Stimulated activated CD4-positive, alpha-beta T cell treated with anti-CD3 and anti-CD28 coated beads, Interleukin-1b, Interleukin-23, amount 100 ng/mL, for 1 hour (primary cell): Measurements from ENCODE around the gene HRK.

Experiments used
- DNase-seq, 2 donors: peaks; one replicate each; pipeline ENCODE4 v3.0.0-alpha.2; 2020; ENCODE audit warnings: low read depth in 2 of 2

The HRK gene

DNA sequence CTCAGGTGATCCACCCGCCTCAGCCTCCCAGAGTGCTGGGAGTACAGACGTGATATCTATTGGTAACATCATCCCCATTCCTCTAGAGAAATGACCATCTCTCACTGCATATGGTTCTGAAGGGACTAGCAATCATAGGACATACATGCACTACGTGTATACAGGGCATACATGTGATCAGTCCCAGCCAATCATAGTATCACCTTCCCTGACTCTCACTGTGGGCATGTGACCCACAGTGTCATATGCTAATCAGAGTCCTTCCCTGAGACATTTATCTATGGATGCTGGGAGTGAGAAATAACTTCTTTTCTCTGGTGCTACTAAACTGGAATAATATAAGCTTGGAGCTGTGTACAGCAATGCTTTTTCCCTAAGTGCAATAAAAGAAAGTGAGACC, 17.4 kb upstream of the HRK start:
- no peak for DNase-seq

DNA sequence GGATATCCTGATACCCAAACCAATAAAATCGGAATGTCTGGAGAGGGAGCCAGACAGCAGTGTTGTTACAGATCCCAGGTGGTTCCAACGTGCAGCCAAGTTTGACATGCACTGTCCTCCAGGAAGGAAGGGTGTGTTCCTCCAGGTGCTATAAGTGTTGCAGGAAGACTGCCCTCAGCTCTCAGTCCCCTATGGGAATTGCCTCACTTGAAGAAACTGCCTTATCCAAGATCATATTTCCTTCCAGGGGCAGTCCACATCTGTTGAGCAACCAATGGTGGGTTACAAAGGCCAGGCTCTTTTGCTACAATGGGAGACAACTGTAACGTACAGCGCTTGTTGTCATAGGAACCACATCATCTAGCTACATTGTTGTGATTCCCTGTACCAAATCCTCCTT, 16.2 kb upstream of the HRK start:
- DNase-seq = no peak

DNA sequence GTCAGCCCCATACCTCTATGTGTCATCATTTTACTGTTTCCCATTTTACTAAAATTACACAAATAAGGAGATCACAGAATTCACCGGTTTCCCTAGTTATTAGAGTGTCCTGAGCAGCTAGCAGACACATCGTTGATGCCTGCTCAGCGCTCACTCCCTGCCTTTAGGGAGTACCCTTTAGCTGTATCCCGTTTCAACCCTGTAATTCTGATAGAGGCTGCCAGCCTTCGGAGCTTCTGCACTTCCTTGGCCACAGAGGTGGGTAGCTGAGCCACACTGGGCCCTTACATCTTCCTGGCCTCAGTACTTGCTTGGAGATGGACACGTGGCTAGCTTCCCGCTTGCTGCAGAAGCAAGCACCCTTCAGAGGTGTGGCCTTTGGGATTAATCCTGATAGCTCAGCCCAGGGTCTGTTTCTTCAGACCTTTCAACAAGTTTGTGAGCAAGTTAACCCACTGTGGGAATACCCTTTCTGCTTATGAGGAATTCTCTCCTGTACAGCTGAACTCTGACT, 15.2 kb upstream of the HRK start:
- DNase-seq = no peak

DNA sequence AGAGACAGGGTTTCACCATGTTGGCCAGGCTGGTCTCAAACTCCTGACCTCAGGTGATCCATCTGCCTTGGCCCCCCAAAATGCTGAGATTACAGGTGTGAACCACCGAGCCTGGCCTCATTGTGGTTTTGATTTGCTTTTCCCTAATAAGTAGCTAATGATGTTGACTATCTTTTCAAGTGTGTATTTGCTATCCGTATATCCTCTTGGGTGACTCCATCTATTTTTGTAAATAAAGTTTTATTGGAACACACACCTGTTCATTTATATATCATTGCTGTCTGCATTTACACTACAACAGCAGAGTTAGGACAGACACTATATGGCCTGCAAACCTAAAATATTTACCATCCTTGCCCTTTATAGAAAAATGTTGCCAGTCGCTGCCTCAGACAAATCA, 13.7 kb upstream of the HRK start:
- no peak for DNase-seq

DNA sequence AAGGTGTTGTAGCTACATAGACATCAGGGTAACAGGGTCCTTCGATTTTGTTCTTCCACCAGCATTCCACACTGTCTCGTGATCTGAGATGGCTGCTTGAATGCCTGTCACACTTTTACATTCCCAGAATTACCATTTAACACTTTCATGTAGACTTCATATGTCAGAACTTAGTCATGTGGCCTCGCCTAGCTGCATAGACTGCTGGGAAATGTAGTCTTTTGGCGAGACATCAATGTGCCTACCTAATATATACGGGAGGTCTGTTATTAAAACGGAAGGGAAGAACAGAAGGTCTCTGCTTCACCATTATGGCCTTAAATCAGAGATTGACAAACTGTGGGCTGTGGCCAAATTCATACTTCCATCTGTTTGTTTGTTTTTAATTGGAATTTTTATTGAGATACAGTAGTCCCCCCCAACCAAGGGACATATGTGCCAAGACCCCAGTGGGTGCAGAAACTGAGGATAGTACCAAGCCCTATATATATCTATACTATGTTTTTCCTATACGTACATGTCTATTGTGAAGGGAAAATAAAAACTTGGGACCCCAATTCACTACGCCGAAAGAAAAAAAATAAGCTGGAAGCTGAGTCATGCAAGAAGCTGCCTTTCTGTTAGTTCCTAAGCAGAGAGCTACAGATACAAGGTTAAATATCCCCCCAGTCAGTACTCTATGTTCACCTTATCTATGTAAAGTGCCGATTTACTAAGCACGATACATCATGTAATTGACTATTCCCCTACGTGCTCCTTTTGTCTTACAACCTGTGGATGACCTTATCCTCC, 11.3 kb upstream of the HRK start:
- no peak for DNase-seq

DNA sequence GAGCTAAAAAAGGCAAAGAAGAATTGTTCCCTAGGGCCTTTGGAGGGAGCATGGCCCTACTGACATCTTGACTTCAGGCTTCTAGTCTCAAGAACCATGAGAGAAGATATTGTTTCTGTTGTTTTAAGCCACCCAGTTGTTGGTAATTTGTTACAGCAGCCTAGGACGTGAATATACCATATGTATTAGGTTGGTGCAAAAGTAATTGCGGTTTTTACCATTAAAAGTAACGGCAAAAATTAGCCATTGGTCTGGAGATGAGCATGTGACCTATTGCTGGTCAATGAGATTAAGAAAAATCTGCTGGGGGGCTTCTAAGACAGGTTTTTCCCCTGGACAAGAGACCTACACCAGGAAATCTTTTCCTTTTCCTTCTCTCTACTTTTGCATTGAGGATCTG, 9.8 kb upstream of the HRK start:
- no peak for DNase-seq

DNA sequence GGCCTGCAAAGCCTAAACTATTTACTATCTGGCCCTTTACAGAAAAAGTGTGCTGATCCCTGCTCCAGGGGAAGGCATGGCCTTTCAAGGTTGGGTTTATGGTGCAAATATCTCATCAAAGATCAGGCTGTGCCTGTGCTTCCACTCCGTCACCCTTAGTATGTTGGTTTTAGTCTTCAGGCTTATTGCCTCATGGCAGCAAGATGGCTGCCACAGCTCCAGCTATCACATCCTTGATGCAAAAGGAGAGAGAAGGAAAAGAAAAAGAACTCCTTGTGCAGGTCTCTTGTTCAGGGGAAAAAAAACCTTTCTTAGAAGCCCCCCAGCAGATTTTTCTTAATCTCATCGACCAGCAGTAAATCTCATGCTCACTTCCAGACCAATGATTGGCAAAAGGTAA, 9.1 kb upstream of the HRK start:
- DNase-seq = no peak

DNA sequence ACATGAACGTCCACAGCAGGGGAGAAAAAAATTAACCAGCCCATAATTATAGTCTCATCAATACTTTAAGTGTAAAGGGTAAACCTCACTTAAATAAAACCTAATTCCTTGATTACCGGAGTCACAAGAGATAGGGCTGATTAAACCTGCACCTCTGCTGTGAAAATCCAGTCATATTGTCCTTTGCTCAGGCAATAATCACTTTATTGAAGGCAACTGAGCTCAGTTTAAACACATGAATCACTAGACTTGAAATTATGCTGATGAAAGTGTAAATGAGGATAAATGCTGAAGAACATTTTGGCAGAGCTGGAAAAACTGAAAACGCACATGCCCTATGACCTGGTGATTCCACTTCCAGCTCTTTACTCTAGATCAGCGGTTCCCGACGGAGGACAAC, 6.7 kb upstream of the HRK start:
- DNase-seq = no peak

DNA sequence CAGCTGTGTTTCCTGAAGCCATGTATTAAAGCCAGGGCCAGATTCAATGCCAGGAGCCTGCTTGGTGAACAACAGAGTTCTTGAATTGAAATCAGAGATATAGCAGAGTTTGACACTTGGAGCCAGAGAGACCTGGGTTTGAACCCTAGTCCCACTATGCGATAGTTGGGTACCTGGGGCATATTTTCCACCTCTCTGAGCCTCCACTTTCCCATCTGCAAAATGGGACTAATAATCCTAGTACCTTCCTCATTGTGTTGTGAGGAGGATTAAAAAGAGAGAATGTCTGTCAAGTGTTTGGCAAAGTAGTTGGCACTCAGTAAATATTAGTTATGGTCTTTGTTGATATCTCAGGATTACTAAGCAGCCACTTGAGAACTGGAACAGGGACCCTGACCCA, 6.0 kb upstream of the HRK start:
- no peak for DNase-seq

DNA sequence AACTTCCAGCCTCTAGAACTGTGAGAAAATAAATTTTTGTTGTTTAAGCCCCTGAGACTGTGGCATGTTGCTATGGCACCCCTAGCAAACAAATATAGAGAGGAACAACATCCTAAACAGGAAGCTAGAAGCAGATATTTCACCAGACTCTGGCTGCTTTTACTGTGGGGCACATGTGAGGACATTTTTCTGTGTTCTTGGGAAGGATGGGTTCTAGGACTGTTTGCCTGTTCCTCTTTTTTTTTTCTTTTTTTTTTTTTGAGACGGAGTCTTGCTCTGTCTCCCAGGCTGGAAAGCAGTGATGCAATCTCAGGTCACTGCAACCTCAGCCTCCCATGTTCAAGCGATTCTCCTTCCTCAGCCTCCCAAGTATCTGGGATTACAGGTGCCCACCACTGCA, 4.2 kb upstream of the HRK start:
- DNase-seq = no peak

DNA sequence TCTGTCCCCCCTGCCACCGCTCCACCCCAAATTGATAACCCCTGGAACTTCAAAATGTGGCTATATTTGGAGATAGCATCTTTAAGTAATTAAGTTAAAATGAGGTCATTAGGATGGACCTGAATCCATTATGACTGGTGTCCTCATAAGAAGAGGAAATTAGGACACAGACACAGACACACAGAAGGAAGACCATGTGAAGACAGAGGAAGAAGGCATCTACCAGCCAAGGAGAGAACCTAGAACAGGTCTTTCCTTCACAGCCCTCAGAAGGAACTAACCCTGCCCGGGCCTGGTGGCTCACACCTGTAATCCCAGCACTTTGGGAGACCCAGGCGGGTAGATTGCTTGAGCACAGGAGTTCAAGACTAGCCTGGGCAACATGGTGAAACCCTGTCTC, 3.6 kb upstream of the HRK start:
- no peak for DNase-seq

DNA sequence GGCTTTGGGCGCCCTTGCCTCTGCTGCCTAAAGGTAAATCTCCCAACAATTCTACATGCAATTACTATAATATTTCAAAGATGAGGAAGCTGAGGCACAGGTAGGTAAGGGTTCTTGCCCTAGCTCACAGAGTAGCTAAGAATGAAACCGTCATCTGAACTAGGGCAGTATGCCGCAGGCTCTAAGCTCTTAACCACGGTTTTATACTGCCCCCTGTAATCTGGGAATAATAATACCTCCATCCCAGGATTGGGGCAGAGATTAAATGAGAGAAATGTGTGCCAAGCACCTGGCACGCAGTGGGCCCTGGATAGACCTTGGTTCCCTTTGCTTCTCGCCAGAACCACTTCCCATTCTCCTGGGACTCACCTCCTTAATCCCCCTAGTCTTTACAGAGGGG, 1.5 kb upstream of the HRK start:
- no peak for DNase-seq

DNA sequence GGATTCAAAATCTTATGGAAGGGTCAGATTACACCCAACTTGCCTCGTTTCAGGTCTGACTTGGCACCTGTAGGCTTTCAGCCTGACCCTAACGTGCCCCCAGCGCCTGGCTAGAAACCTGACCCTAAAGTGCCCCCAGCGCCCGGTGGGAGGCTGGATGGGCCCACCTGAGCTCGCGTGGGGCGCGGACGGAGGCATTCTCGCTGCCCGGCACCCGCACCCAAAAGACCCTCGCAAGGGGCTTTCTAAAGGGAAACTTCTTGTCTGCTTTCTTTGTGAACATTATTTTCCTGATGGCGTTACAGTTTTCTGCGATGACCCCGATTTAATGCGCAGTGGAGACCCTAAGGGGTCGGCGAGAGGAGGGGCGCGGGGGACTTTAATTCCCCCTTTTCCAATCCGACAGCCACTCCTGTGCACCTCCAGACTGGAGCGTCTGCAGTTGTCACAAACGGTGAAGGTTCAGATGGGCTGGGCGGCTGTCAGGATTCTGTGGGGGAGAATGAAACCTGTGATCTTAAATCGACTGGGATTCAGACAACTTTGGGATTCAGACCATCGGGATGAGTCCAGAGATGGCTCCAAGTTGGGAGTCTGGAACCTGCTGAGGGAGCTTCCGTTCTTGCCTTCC, 751 bp upstream of the HRK start:
- no peak for DNase-seq

DNA sequence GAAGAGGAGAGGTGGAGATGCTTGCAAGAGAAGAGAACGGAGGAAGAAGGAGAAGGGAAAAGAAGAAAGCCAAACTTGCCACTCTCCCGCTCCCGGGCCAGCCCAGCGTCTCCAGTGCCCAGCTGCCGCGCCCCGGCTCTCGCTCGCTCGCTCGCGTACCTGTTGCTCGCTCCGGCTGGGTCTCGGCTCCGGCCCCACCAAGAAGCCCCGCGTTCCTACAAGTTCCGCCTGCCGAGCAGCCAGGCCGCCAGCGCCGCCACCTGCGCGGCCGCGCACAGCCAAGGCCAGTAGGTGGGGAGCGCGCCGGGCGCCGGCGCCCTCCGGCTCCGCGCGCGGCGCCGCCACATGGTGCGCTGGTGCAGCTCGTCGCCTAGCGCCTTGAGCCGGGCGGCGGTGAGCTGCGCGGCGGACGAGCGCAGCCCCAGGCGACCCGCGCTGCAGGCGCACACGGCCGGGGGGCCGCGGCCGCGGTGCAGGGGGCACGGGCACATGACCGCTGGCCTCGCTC, 370 bp downstream of the HRK start:
- DNase-seq = no peak

DNA sequence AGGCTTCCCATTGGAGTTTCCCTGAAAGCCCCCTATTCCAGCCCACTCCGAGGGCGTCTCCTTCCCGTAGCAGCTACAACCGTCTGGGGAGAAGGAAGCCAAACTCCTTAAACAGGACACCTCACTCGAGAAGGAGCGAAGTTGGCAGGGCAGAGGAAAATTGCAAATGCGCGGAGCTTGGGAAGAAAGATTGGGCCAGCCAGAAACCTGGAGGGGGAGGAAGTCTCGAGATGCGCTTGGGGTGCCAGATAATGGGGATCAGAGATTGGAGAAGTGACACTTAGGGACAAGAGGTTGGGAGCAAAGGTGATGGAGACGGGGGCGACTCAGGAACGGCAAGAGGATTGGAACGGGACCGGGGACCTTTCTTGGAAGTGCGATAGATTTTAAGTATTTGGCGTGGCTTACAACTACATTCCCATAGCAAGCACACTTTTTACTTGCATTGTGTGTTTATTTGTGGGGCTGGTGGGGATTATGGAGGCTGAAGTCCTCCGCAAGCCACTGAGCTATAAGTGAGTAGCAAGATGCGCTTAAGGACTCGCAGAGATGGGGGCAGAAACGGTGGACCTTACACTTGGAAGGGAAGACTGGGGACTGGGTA, 926 bp downstream of the HRK start:
- no peak for DNase-seq

DNA sequence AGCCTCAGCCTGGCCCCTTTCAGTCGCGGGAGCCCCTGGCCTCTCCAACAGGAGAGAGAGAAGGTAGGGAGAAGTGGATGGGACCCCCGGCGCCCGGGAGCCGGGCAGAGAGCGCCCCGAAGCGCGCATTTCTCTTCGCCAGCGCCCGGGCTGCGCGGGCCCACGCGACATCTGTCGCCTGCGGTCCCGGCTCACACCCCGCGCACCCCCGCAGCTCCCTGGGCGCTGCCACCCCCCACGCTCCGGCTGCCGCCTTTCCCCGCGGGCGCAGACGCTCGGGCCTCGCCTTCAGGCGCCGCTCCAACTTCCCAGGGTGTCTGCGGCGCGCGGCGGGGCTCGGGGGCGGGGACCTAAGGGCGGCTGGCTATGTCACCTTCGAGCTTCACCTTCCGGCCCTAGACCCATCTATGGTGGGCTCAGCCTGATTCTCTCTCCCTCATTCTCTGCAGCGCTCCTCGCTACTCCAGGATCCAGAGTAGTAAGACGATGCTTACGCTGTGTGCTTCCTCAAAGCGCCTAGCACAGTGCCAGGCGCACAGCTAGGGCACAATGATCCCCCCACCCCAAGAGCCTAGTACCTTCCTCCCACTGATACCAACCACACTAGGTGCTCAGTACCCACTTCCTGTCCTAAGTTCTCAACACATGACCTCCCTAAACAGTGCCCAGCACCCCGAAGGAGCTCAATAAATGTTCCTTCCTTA, 1.6 kb downstream of the HRK start:
- no peak for DNase-seq

DNA sequence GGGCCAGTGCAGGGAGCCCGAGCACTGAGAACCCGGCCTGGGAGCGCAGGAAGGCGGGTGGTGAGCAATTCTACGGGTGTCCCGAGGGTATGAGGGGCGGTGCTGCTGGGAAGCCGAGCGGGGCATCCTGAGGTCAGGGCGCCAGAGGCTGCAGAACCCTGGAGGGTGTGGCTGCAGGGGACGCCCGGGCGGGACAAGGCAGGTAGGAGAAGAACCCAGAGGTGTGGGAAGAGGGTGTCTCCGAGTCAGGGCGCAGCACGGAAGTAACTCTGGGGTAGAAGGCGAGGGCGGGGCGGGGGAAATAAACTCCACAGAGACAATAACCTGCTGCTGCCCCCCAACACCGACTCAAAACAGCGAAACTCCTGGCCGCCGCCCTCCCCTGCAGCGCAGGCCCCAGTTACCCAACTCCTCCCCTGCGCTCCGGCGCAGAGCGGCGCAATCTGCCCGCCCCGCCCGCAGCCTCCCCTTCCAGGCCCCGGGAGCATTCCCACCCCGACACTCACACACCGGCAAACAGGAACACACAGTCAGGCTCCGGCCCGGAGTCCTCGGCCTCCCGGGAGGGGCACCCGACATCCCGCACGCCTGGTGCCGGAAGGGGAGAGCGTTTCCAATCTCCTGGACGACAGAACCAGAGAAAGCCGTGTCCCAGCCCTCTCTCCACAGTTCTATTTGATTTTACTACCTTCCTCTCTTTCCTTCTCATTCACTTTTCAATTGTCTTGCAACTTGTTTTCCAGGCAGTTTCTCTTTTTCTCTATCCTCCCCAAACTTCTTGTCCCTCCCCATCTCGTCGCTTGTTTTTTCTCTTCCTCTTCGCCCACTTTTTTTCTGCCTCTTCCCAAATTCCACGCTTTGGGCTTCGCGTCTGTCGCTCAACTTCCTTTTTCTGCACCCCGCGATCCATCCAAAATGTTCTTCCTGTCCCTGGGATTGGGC, 2.4 kb downstream of the HRK start:
- DNase-seq = no peak

DNA sequence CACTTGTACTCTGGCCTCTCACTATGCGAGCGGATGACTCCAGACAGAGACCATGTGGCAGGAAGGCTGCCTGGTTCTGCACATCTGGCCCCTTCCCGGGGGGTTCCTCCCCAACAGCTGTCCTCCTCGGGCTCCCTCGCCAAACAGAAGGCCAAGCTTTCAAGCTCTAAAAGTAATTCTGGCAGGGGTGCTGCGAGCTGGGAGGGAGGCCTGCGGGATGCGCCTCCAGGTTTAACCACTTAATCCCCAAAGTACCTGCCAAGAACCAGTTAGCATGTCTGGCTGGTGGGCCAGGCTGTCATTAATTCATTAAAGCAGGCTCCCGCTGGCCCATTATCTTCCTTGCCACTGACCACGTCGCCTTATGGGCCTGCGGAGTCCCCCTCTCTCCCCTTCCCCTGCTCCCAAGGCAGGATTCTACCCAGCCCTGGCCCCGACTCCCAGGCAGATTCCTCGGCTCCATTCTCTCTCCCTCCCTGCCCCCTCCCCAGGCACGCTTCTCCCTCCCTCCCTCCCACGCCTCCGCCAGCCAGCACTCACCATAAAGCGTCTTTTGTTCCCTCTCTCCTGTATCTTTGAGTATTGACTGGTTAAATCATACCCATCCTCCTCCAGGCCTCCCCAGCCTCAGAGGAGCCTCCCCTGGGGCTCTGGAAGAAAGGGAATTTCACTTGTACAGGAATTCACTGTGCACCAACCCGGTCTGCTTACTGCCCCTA, 4.9 kb downstream of the HRK start:
- no peak for DNase-seq

DNA sequence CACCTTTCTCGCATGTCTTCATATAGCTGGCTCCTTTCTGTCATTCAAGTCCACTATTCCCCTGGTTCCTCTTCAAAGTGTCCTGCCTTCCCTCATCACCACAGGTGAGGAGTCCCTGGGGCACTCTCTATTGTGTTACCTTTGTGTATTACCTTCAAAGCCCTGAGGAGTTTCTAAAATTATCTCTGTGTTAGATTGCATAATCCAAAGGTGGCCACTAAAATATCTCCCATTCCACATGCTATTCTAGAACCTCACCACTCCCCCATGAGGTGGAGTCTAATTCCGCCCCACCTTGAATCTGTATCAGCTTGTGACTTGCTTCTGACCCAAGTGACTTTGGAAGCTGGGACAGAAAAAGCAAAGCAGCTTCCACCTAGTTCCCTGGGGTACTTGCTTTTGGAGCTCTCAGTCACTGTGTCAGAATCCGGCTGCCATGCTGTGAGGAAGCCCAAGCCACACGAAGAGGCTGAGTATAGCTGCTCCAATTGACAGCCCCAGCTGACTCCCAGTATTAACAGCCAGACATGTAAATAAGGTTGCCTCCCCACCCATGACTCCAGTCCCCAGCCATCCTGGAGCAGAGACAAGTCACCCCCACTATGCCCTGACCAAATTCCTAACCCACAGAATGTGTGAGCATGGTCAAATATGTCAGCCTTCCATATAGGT, 6.8 kb downstream of the HRK start:
- DNase-seq = no peak

DNA sequence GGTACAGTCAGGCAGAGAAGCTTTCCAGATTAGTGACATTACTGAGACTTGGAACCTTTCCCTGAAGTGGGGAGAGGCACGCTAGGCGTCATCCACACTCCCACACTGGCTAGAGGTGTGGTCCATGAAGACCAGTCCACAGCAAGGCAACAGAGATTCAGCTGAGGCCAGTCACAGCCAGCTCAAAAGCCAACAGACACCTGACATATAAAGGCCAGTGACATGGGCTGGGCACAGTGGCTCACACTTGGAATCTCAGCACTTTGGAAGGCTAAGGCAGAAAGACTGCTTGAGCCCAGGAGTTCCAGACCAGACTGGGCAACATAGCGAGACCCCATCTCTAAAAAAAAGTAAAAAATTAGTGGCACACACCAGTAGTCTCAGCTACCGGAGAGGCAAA, 10.9 kb downstream of the HRK start:
- DNase-seq = no peak
